K562 (cell line): ENCODE results near the gene TACC3. TPM values are rescaled to one million over a fixed set of nuclear protein-coding genes. Genes with fewer than 3 reads are reported as not detected.

Source experiments
- ATAC-seq: fragments of 200-7000 bp; cut with Tn5 transposase; 3 replicates; pipeline ENCODE4 v1.9.1; 2020; ENCODE audit warnings: moderate library complexity
- BruUV-seq: library from RNA; stranded (reverse); fragments of 400-500 nt; replicated peaks from 2 replicates; lab custom pipeline; 2021; lab: Mats Ljungman, UMichigan
- CTCF ChIA-PET: fragments of 300-600 bp; formaldehyde crosslinking; extraction: SDS; loops from one replicate; lab custom pipeline; 2021; ENCODE audit warnings: low intra/inter-chr PET ratio; lab: Yijun Ruan, JAX
- POLR2A ChIA-PET: fragments of 300-600, 350-650 bp; sonication (Branson Sonifier 250); formaldehyde crosslinking; extraction: SDS; loops from one replicate; lab custom pipeline; 2021; ENCODE audit warnings: antibody characterized with exemption, inconsistent platforms; lab: Yijun Ruan, JAX
- DNase-seq, 4 experiments: peaks; one replicate each; pipeline versions ENCODE4 v3.0.0 to v3.0.0-alpha.2; 2011 to 2018; ENCODE audit warnings: low spot score in 3 of 4, mixed read lengths in 3 of 4; ENCODE audit errors: extremely low read depth in 1 of 4
- FAIRE-seq: peaks from 2 replicates; lab custom pipeline; 2011; peaks lifted over from hg19 to GRCh38; lab: Jason Lieb, UNC
- H2AFZ ChIP-seq: 2 replicates; pipeline ENCODE4 v1.6.0; 2011; ENCODE audit warnings: low read depth, low read length, control low read depth, inconsistent platforms
- H3K27ac ChIP-seq: fragments of 200-600 bp; 3 replicates; pipeline ENCODE4 v1.8.0; 2011; ENCODE audit warnings: low read depth, mild to moderate bottlenecking, control low read depth, inconsistent platforms, low read length, moderate library complexity, mixed read lengths; ENCODE audit errors: extremely low read depth
- H3K27me3 ChIP-seq, 2 experiments: fragments of 300-600 bp in 1 of 2; 2 replicates in 1 of 2; 3 replicates in 1 of 2; pipeline versions ENCODE4 v1.6.0 to v1.8.0; 2011; ENCODE audit warnings: inconsistent platforms in 2 of 2, low read length in 2 of 2, mild to moderate bottlenecking in 1 of 2, mixed read lengths in 1 of 2, moderate library complexity in 1 of 2; ENCODE audit not compliant: control insufficient read depth in 2 of 2, insufficient read depth in 2 of 2
- H3K36me3 ChIP-seq: fragments of 300-600 bp; 3 replicates; pipeline ENCODE4 v1.8.0; 2011; ENCODE audit warnings: mild to moderate bottlenecking, low read length, inconsistent platforms; ENCODE audit not compliant: control insufficient read depth, insufficient read depth
- H3K4me1 ChIP-seq, 2 experiments: fragments of 200-600 bp in 1 of 2; replicated peaks in 1 of 2; 2 replicates in 1 of 2; 3 replicates in 1 of 2; pipeline versions ENCODE4 v1.5.1 to v1.8.0; 2011; ENCODE audit warnings: inconsistent platforms in 2 of 2, low read length in 2 of 2, mild to moderate bottlenecking in 1 of 2, mixed read lengths in 1 of 2, moderate library complexity in 1 of 2; ENCODE audit not compliant: control insufficient read depth in 2 of 2, insufficient read depth in 2 of 2
- H3K4me2 ChIP-seq: 2 replicates; pipeline ENCODE4 v1.6.1; 2011; ENCODE audit warnings: low read length, control low read depth, inconsistent platforms, mixed read lengths; ENCODE audit not compliant: insufficient read depth
- H3K4me3 ChIP-seq: fragments of 200-600 bp; sonication (generic), shearing (Covaris generic); 2 replicates; pipeline ENCODE4 v1.5.1; 2016; ENCODE audit warnings: control low read depth, inconsistent platforms
- H3K79me2 ChIP-seq: fragments of 200-600 bp; 3 replicates; pipeline ENCODE4 v1.8.0; 2011; ENCODE audit warnings: low read length, inconsistent platforms; ENCODE audit not compliant: control insufficient read depth, insufficient read depth
- H3K9ac ChIP-seq, 2 experiments: 2 replicates each; pipeline versions ENCODE4 v1.6.0 to v1.6.1; 2011; ENCODE audit warnings: low read depth in 2 of 2, low read length in 2 of 2, control low read depth in 1 of 2, inconsistent platforms in 1 of 2, mild to moderate bottlenecking in 1 of 2, mixed read lengths in 1 of 2; ENCODE audit not compliant: insufficient read depth in 1 of 2
- H3K9me1 ChIP-seq: one replicate; pipeline ENCODE4 v1.6.0; 2011; ENCODE audit warnings: inconsistent platforms, mild to moderate bottlenecking, low read length, moderate library complexity; ENCODE audit not compliant: control insufficient read depth, insufficient read depth
- H3K9me3 ChIP-seq: replicated peaks from 2 replicates; pipeline ENCODE4 v1.5.1; 2011; ENCODE audit warnings: low read depth, low read length, inconsistent platforms; ENCODE audit not compliant: control insufficient read depth, insufficient read depth
- H4K20me1 ChIP-seq: replicated peaks from 2 replicates; pipeline ENCODE4 v1.6.1; 2011; ENCODE audit warnings: low read length, inconsistent platforms, mixed read lengths; ENCODE audit not compliant: control insufficient read depth, insufficient read depth
- BCL6 ChIP-seq: fragments of 250-450 bp; sonication (Bioruptor Pico); IDR thresholded peaks from 2 replicates; pipeline ENCODE4 v1.4.0; 2020
- BRF1 ChIP-seq: IDR thresholded peaks from 3 replicates; pipeline ENCODE4 v1.6.1; 2011; ENCODE audit warnings: borderline replicate concordance, mild to moderate bottlenecking; ENCODE audit not compliant: insufficient read length; ENCODE audit errors: extremely low read depth
- CAMTA2 ChIP-seq: fragments of 250-450 bp; sonication (Bioruptor Pico); conservative IDR thresholded peaks from 2 replicates; pipeline ENCODE4 v1.5.1; 2022
- DACH1 ChIP-seq: fragments of 450-650 bp; IDR thresholded peaks from 2 replicates; pipeline ENCODE4 v1.6.1; 2018; ENCODE audit not compliant: partially characterized antibody
- GATA2 ChIP-seq: sonication (generic); formaldehyde crosslinking; IDR thresholded peaks from 2 replicates; pipeline ENCODE4 v1.4.0; 2020; ENCODE audit warnings: mild to moderate bottlenecking, missing genetic modification reagents
- MYBL2 ChIP-seq, 2 experiments: fragments of 450-650 bp in 1 of 2; sonication (generic) in 1 of 2; formaldehyde crosslinking in 1 of 2; IDR thresholded peaks; 2 replicates each; pipeline versions ENCODE4 v1.6.1 to v1.8.1; 2017 to 2022; ENCODE audit warnings: borderline replicate concordance in 1 of 2, inconsistent platforms in 1 of 2, low read depth in 1 of 2, mild to moderate bottlenecking in 1 of 2, missing genetic modification reagents in 1 of 2, moderate library complexity in 1 of 2
- PBX2 ChIP-seq, 2 experiments: IDR thresholded peaks in 1 of 2; conservative IDR thresholded peaks in 1 of 2; 2 replicates each; pipeline ENCODE4 v1.6.1; 2016; ENCODE audit warnings: low read depth in 2 of 2, mild to moderate bottlenecking in 1 of 2, missing compliant biosample characterization in 1 of 2, missing genetic modification characterization in 1 of 2, moderate library complexity in 1 of 2
- PYGO2 ChIP-seq: fragments of 450-650 bp; IDR thresholded peaks from 2 replicates; pipeline ENCODE4 v1.6.1; 2016; ENCODE audit warnings: mild to moderate bottlenecking, missing genetic modification characterization, moderate library complexity, missing compliant biosample characterization
- RFX7 ChIP-seq: fragments of 250-450 bp; sonication (Bioruptor Pico); IDR thresholded peaks from 2 replicates; pipeline ENCODE4 v1.5.1; 2021; ENCODE audit warnings: mild to moderate bottlenecking
- TRIM28 ChIP-seq: fragments of 450-650 bp; IDR thresholded peaks from 2 replicates; pipeline ENCODE4 v1.6.1; 2017
- ZNF253 ChIP-seq: fragments of 250-450 bp; sonication (Bioruptor Pico); conservative IDR thresholded peaks from 2 replicates; pipeline ENCODE4 v1.6.1; 2021; ENCODE audit warnings: mild to moderate bottlenecking
- ZNF282 ChIP-seq: sonication (generic); formaldehyde crosslinking; IDR thresholded peaks from 2 replicates; pipeline ENCODE4 v1.8.1; 2023; ENCODE audit warnings: missing genetic modification reagents
- ZNF316 ChIP-seq: fragments of 450-650 bp; IDR thresholded peaks from 2 replicates; pipeline ENCODE4 v1.6.1; 2016
- WGBS: fragments of 100-300 bp; shearing (Covaris generic); methylation state at CpG from one replicate; pipeline ENCODE4 v1.1.6; 2016; ENCODE audit warnings: low coverage, mixed read lengths; ENCODE audit not compliant: insufficient coverage; ENCODE audit errors: missing lambda C conversion rate; 5-methylcytosine and 5-hydroxymethylcytosine counted together
- in situ Hi-C: fragments of 300-500 bp; cut with MboI; formaldehyde crosslinking; loops from 4 replicates; pipeline ENCODE4 v1.15.0; 2018; ENCODE audit warnings: inconsistent platforms, mixed read lengths
- intact Hi-C: fragments of 100-400 bp; cut with micrococcal nuclease; formaldehyde crosslinking; loops from 2 replicates; pipeline ENCODE4 v1.14.2; 2022
- polyA plus RNA-seq, 8 experiments: library from polyadenylated mRNA; depleted of rRNA in 4 of 8; stranded (reverse) in 5 of 8; unstranded in 3 of 8; fragments of >200 nt; fragmentation: Nextera tagmentation in 2 of 8; fragmentation: Illumina TruSeq in 1 of 8; extraction: Ambion mirVana in 2 of 8; extraction: Trizol in 1 of 8; gene quantifications; 2 replicates each; pipeline versions ENCODE4 v1.2.1 to v1.2.3, GENCODE V29; 2011 to 2014; ENCODE audit warnings: inconsistent platforms in 1 of 8, missing spikeins in 1 of 8
- total RNA-seq, 7 experiments: library from RNA; depleted of rRNA in 6 of 7; stranded (reverse); fragments of >200 nt in 6 of 7; fragmentation: Illumina TruSeq in 2 of 7; extraction: Trizol in 2 of 7; gene quantifications; 2 replicates each; pipeline versions ENCODE4 v1.2.1 to v1.2.3, GENCODE V29; 2011 to 2021; ENCODE audit warnings: low replicate concordance in 1 of 7
- TF ChIP-seq, protein P1 (sequence below): fragments of 200-800 bp; sonication (Bioruptor generic); IDR thresholded peaks from 2 replicates; pipeline ENCODE4 v1.6.1; 2016; ENCODE audit warnings: missing genetic modification characterization, missing compliant biosample characterization

Gene TACC3
- total and polyA plus RNA-seq, 9 of the 15 experiments (the other 6 are each of a cell fraction or from before 2014, with no cell fraction given) = 1.9 to 122 (median 55.6) TPM

DNA sequence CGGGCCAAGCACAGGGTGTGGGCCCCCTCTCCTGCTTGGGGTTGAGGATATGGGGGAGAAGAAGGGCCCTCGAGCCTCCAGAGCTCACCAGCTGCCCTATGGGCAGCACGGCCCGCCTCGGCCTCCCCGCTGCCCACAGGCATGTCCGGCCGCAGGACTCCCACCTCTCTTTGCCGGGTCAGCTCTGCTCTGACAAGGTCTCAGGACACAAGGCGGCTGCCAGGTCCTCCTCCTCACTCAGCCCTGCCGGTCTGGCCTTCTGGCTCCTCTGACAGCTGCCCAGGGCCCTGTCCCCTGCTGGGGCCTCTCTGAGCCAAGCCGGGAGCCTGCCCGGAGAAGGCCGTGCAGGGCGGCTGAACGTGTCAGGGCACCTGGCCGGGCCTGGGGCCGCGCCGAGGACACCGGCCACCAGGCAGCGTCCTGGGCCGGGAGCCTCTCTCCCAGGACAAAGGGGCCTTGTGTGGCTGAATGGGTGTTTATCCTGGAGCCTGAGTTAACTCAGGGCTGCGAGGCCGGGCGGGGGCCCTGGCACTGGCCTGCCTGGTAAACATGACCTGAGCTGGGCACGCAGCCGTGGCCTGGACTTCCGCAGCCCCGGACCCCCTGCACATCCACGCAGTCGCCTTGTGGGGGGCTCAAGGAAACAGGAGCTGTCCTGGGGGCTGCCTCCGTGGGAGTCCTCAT lies 25.7 kb downstream of the TACC3 start:
- Histone ChIP-seq H3K27ac (no peak overlapping the region), H3K4me3 (no peak overlapping the region)
- no peak for ATAC-seq
- TF ChIP-seq, protein P1, sequence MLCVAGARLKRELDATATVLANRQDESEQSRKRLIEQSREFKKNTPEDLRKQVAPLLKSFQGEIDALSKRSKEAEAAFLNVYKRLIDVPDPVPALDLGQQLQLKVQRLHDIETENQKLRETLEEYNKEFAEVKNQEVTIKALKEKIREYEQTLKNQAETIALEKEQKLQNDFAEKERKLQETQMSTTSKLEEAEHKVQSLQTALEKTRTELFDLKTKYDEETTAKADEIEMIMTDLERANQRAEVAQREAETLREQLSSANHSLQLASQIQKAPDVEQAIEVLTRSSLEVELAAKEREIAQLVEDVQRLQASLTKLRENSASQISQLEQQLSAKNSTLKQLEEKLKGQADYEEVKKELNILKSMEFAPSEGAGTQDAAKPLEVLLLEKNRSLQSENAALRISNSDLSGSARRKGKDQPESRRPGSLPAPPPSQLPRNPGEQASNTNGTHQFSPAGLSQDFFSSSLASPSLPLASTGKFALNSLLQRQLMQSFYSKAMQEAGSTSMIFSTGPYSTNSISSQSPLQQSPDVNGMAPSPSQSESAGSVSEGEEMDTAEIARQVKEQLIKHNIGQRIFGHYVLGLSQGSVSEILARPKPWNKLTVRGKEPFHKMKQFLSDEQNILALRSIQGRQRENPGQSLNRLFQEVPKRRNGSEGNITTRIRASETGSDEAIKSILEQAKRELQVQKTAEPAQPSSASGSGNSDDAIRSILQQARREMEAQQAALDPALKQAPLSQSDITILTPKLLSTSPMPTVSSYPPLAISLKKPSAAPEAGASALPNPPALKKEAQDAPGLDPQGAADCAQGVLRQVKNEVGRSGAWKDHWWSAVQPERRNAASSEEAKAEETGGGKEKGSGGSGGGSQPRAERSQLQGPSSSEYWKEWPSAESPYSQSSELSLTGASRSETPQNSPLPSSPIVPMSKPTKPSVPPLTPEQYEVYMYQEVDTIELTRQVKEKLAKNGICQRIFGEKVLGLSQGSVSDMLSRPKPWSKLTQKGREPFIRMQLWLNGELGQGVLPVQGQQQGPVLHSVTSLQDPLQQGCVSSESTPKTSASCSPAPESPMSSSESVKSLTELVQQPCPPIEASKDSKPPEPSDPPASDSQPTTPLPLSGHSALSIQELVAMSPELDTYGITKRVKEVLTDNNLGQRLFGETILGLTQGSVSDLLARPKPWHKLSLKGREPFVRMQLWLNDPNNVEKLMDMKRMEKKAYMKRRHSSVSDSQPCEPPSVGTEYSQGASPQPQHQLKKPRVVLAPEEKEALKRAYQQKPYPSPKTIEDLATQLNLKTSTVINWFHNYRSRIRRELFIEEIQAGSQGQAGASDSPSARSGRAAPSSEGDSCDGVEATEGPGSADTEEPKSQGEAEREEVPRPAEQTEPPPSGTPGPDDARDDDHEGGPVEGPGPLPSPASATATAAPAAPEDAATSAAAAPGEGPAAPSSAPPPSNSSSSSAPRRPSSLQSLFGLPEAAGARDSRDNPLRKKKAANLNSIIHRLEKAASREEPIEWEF (CRISPR knock-in tag) = no peak
- no peak for TF ChIP-seq ZNF253 (CRISPR knock-in tag)
- no peak for TF ChIP-seq MYBL2 (IDR thresholded peaks at IDR 0.05; ENCODE audit: low read depth)
- TF ChIP-seq MYBL2 (CRISPR knock-in tag; IDR thresholded peaks at IDR 0.05; ENCODE audit: borderline replicate concordance) = no peak
- no peak for TF ChIP-seq CAMTA2
- no peak for TF ChIP-seq TRIM28
- TF ChIP-seq ZNF316 = no peak
- no peak for TF ChIP-seq DACH1
- TF ChIP-seq PBX2 (CRISPR knock-in tag; IDR thresholded peaks at IDR 0.05; ENCODE audit: low read depth) = no peak
- TF ChIP-seq PBX2 (tag; conservative IDR thresholded peaks at IDR 0.05; ENCODE audit: low read depth) = no peak
- TF ChIP-seq GATA2 = no peak
- no peak for TF ChIP-seq ZNF282 (CRISPR knock-in tag)
- no peak for TF ChIP-seq RFX7 (CRISPR knock-in tag)
- no peak for TF ChIP-seq BCL6
- no peak for TF ChIP-seq BRF1
- TF ChIP-seq PYGO2 (tag) = no peak

More for the DNA sequence above, 25.7 kb downstream of the TACC3 start:
- Histone ChIP-seq H3K9ac (peak overlapping the region in 1 of 2 experiments; percentile 68; a peak in 1 of 4 replicates), H3K9me3 (no peaks in the 10 kb centered on the region), H3K9me1 (no peaks in the 10 kb centered on the region), H3K4me1 (peaks cover under 1 to 78% of the 10 kb centered on the region in 2 experiments; a peak in 4 of 5 replicates), H3K36me3 (peaks cover 29% of the 10 kb centered on the region; the same call in 2 of the 3 replicates), H3K4me2 (no peak overlapping the region), H4K20me1 (no peaks in the 10 kb centered on the region), H2AFZ (no peak overlapping the region), H3K79me2 (no peaks in the 10 kb centered on the region), H3K27me3 (no peaks in the 10 kb centered on the region)
- in situ Hi-C loops (no loop called here), intact Hi-C loops (loop anchor here (5.0 kb wide), 2 partner anchors 160 to 440 kb away; no protein-coding TSS in a partner anchor)
- ChIA-PET CTCF (interaction anchor here (0.7 to 6.2 kb wide), 2 partner anchors 62 to 164 kb away, joined by 3 to 94 read pairs; no protein-coding TSS in a partner anchor), POLR2A (interaction anchor here (0.6 to 1.1 kb wide), 5 partner anchors 9 to 61 kb away, joined by 3 to 4 read pairs (median 3); no protein-coding TSS in a partner anchor)
- BruUV-seq = no TSS peak
- FAIRE-seq = no peak
- WGBS = 72% methylated on average over 19 of the region's 33 CpGs
- no peak for DNase-seq
